COR-L47 (cell line): Measurements from ENCODE around the gene AGER.
"Not testable (repeated sequence)": the region's sequence is repeated elsewhere in the genome, so short reads cannot be mapped to it uniquely, and the experiment has no call there.

ENCODE experiments used
- DNase-seq: peaks from one replicate; lab custom pipeline; 2025; lab: John Stamatoyannopoulos, UW

Gene AGER

DNA sequence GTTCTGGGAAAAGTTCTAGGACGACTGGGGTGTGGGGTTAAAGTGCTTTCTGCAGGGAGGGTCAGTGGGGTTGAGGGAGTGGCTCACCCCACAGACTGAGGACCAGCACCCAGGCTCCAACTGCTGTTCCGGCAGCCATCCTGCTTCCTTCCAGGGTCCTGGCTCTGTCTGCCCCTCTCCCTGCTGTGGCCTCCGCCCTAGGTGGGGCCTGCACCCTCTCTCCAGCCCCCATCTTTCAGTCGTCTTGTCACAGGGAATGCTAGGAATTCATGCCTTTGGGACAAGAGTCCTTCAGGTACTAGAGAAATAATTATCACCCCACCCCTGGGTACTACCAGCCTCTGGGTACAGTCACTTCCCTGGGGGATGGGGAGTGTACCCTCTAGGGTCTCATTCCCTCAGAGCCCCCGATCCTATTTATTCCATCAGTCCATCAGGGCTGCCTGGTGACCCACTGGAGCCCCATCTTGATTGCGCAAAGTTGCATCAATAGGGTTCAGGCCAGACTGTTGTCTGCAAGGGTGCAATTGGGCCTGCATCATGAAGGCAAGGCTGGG, at the start of gene AGER:
Gene AGER, minus strand, starts transcription at position 170 of the 557 bp plus-strand sequence. Its CDS starts 31 bp downstream, at position 139.
- DNase-seq, result no peak

DNA sequence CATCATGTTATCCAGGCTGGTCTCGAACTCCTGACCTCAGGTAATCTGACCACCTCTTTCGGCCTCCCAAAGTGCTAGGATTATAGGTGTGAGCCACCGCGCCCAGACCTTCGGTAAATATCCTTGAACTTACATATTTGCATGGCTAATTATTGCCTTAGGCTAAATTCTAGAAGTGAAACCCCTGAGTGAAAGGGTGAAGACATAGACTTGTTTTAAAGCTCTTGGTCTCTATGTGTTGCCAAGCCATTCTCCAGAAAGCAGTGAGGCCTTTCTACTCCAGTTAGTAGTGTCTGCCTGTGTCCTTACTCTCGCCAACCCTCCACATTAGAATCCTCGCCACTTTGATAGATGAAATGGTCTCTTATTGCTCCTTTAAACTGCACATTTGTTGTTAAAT, 42.4 kb upstream of the AGER start:
- no peak for DNase-seq

DNA sequence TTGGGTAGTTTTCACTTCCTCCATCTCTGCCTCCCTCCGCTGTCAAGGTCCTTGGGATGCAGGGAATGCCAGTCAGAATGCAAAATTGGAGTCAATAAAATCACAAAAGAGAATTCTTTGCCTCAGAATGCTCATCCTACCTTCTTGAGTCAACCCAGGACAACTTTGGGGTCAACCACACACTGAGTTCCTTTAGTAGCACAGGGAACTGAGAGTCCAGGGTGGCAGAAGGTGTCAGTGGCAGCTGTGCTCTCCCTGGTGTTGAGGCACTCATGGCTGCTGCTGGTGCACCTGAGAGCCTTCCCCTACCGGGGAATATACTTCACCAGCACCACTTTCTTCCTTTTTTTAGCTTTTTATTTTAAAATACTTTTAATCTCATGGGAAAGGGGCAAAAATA, 40.6 kb upstream of the AGER start:
- DNase-seq, result no peak

DNA sequence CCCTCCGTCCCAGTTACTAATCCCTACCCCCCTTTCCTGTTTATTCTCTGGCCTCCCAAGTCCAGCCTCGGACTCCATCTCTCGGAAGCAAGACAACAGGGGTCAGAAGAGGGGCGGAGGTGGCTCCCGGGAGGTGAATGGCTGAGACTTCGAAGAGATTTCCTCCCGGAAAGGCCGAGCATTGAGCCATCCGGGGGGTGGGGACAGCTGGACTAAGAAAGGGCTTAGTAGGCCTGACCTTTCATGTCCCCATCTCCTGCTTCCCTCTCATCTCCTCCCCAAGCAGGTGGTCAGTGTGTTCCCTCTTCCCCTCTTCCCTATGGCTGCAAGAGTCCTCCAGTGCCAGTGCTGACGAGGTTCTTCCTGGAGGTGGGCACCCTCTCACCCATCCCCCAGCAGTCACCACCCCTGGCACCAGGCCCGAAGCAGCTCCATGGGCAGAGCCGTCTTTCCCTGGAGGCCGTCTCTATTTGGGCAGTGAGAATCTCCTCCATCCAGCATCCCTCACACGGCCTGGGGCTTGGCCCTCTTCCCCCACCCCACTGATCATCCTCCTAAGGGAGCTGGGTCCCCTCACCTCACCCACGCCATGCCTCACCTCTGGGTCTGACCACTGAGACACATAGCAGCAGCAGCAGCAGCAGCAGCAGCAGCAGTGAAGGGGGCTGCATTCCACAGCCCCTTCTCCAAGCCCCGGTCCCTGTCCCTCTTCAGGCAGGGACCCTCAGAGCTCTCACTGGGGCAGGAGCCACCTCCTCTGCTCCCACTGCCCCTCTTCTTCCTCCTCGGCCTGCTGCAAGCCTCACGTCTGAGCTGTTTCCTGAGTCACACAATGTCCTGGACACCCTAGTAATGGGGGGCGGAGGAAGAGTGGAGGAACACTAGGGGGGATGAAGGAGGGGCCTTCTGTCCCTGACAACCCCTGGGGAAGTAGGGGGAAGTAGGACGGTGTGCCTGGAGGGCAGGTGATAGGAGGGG, 39.5 kb upstream of the AGER start, which contains the start of gene NOTCH4:
Gene NOTCH4, minus strand, starts transcription at position 810 of the 978 bp plus-strand sequence. Its CDS starts 139 bp downstream, at position 671.
- no peak for DNase-seq

DNA sequence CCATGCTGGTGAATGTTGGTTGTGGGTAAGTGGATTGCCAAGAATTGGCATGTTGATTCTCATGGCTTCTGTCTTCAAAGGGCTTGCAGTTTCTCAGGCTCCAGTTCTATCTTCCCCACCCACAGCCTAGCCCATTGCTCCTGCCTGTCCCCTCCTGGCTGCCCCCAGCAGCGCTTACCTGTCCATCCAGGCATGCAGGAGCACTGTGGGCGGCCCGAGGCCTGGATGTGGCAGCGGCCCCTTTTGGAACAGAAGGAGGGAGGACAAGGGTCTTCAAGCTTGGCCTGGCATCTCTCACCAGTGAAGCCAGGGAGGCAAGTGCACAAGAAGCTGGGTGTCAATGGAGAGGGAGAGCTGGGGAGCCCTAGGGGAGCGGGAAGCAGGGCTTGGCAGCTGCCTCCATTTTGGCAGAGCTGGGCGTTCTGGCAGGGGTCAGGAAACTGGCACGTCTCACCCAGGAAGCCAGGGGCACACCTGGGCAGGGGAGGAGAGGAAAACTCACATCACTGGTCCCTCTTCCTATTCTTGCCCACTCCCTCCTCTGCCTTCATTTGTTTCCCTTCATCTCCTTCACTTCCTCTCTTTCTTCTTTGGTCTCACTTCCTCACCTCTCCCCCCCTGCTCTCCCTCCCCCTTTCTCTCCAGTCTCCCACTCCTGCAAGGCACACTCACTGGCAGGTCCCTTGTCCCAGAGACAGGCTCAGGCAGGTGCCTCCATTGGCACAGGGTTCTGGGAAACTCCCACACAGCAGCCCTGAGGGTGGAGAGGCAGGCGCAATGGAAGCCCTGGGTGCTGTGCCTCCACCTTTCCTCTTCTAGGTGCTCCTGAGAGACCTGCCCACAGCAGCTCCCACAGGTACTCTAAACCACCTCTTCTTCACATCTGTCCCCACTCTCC, 38.5 kb upstream of the AGER start:
- DNase-seq, result no peak

DNA sequence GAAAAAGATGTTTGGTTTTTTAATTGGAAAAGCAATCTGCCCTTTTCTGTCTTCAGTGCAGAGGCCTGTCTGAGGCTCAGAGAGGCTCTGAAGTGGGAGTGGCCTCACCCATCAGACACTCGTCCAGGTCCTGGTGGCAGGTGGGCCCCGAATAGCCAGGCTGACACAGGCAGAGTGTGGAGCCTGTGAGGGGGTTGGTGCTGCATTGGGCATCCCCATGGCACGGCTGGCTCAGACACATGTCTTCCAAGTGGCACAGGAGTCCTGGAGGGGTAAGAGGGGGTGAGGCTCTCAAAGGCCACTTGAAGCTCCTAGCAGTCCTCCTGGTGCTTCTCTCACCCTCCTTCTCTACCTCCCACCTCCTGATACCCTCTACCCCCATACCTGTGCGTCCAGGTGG, 36.0 kb upstream of the AGER start:
- DNase-seq, result no peak

DNA sequence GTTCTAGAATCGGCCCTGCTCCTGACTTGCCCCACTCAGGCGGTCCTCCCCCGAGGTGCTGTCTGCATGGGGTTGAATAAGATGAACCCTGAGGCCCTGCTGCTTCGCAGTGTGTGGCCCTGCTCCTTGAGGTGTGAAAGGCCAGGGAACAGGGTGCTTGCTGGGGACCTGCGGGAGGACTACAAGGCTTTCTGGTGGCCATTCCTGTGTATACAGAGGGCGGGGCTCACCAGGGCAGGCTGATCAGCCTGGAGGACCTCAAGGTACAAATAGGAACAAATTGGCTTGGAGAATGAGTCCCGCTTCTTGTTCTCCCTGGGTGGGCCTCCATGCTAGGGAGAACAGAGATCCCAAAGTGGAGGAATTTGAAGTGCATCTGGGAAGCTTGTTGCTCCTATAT, 34.1 kb upstream of the AGER start:
- DNase-seq, result no peak

DNA sequence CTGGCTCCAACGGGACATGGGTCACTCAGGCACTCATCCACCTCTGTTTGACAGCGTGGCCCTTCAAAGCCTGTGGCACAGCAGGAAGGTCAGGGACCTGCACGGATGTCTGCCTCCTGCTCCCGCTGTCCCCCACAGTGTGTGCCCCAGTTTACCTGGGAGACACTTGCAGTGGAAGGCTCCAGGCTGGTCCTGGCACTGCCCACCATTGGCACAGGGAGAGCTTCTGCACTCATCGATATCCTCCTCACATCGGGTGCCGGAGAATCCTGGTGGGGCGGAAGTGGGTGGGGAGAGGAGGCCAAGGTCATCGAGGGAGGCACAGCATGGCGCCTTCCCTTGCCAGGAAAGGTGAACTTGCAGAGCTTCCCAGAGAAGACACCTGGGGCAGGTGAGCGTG, 32.9 kb upstream of the AGER start:
- no peak for DNase-seq

DNA sequence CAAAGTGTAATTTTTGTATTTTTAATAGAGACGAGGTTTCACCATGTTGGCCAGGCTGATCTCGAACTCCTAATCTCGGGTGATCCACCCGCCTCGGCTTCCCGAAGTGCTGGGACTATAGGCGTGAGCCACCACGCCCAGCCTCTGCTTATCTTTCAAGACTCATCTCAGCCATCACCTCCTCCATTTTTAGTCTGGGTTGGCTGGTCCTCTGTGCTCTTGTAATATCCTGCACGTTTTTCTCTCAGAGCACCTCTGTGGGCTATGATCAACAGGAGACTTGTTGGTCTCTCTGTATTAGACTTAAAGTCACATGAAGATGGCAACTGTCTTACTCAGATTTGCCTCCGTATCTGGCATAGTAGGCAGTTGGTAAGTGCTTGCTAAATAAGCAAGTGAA, 32.2 kb upstream of the AGER start:
- no peak for DNase-seq

DNA sequence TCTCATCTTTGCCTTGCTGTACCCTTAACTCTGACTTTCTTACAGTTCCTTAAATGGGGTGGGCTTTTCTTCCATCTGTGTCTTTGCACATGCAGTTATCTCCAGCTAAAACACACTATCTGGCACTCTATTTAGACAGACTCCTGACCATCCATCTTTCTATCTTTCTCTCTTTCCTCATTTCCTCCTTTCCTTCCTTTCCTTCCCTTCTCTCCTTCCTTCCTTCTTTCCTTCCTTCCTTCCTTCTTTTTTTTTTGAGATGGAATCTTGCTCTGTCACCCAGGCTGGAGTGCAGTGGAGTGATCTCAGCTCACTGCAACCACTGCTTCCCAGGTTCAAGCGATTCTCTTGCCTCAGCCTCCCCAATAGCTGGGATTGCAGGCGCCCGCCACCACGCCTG, 31.6 kb upstream of the AGER start:
- no peak for DNase-seq

DNA sequence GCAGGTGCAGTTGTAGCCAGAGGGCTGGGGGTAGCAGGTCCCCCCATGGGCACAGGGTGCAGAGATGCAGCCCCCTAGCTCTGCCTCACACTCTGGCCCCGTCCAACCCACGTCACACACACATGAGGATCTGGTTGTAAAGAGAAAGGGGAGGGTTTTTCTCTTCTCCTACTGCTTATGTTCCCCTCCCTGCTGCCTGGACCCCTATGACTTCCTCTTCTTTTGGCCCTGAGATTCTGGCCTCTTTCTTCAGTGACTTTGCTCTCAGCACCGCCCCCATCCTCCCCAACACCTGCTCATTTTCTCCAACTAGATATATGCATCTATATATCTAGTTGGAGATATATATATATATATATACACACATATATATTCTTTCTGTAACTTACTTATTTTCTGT, 30.1 kb upstream of the AGER start:
- no peak for DNase-seq

DNA sequence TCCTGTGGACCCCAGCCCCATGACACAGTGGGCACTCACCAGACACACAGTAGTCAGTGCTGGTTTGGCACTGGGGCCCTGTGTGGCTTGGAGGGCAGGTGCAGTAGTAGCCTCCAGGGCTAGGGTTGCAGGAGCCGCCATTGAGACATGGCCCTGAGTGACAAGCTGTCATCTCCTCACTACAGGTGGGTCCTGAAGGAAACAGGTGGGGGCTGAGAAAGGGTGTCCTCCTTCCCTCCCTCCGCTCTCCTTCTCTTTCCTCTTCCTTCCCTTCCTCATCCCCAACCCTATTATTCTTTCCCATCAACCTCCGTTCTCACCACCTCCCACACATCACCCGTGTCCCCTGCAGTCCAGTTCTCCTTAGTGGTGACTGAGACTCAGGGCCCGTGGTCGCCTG, 29.6 kb upstream of the AGER start:
- DNase-seq, result no peak

DNA sequence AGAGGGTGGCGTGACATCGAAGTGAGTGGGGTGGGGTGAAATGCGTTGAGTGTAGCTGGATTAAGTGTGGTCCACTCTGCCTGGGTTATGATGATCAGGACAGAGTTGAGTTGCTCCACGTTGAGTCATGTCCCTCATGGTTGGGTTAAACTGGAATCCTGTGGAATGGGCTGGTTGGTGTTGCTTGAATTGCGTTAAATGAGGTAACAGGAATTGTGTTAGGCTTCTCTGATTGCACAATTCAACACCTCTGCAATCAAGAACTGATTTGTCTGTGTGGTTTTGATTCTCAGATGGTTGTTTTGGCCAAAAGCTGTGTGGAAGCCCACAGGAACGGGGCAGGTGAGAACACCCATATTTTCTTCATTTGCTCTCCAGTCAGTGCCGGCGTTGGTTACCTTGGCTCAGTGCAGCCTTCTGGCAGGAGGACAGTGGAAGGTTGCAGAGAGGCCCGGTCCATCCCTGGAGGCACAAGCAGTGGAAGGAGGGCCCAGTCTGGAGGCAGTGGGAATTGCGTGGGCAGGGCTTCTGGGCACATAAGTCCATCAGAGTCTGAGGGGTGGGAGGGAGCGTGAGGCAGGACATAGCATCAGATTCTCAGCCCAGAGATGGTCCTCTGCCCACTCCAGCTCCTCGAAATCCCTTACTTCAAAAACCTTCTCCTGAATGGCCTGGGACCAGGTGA, 28.2 kb upstream of the AGER start:
- DNase-seq, result no peak

DNA sequence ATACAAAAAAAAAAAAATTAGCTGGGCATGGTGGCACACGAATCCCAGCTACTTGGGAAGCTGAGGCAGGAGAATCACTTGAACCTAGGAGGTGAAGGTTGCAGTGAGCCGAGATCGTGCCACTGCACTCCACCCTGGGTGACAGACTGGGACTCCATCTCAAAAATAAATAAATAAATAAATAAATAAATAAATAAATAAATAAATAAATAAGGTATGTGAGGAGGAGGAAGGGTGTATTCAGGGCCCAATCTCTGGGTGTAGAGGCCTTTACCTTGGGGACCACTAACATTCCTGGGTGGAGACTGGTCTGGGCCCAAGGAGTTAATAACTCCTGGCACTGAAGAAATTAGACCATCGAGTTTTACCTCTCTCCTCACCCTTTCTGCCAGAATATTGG, 27.4 kb upstream of the AGER start:
- DNase-seq, result not testable (repeated sequence)

DNA sequence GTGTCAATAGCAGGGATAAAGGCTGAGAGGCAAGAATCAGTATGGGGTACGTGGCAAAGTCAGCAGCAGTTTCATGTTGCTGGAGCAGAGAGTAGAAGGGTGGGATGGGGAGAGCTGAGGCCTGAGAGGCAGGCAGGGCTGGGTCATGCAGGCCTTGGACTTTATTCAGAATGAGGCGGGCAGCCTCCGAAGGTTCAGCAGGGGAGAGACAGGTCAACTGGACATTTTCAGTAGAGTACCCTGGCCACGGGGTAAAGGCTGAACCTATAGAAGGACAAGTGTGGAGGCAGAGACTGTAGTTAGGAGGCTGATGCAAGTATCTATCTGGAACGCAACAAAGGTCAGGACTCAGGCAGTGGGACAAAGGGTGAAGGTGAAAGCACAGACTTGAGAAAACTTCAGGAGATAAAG, 26.1 kb upstream of the AGER start:
- no peak for DNase-seq

DNA sequence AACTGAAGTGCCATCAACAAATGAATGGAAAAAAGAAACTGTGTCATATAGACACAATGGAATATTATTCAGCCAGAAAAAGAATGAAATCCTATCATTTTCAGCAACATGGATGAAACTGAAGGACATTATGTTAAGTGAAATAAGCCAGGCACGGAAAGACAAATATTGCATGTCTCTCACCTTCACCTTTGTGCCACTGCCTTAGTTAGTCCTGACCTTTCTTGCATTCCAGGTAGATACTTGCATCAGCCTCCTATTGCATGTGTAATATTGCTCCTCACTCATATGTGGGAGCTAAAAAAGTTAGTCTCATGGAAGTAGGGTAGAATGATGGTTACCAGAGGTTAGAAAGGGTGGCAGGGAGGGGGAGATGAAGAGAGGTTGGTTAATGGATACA, 24.9 kb upstream of the AGER start:
- DNase-seq, result no peak

DNA sequence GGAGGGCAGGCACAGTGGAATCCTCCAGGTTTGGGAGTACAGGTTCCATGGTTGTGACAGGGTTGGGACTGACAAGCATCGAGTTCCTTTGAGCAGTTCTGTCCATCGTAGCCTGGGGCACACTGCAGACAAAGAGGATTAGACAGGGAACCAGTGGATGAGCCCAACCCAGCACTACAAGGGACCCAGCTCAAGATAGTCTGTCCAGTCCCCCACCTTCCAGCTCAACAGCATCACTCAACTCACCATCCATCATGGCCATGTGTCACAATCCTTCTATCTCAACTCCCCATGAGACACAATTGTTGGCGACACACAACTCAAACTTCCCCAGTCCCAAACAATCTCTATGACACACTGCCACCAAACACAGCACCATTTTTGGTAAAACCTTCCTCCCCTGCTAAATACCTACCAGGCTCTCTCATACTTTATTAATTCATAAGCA, 20.2 kb upstream of the AGER start:
- no peak for DNase-seq

DNA sequence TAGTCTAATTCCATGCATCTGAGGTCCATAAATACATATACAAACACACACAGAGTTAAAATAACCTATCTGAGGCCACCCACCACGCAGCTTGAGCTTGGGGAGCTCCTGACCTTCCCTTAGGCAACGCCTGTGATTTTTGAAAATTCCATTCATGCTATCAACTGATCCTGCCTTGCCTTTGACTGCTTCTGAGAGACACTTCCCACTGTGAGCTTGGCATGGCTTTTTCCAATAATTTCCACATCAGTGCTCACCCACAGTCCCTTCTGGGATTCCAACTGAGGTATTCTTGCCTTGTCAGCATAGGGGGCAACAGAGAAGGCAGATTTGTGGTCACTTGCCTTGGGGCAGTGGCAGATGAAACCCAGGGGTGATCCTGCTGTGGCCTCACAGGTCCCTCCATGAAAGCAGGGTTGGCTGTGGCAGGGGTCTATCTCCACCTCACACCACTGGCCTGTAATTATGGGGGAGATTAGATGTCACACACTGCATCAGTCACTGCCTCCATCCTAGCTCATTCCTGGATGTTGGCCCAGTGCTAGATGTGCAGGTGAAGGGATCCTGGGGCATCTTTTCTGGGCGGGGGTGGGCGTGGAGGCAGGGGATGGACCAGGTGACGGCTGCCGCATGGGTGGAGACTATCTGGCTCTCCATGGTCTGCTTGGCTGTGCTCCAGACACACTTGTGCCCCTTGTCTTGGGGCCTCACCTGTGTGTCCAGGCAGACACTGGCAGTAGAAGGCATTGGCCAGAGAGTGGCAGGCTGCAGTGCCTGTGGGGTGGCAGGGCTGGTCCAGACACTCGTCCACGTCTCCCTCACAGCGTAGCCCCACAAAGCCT, 19.6 kb upstream of the AGER start:
- peak; percentile 69 for DNase-seq

DNA sequence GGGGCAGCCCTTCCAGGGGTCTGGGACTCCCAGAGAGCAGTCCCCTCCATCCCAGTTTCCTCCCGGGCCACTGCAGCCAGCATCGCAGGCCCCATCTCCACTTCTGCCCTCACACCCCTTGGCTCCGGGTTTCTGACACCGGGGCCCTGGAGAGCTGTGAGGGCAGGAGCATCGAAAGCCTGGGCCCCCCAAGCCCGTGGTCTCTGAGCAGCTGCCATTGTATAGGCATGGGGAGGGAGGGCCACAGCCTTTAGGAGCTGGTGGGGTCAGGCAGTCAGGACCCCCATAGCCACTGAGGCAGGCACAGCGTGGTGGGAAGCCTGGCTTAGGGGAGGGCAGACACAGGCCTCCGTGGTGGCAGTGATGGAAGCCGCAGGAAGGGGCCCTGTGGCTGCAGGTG, 18.1 kb upstream of the AGER start:
- no peak for DNase-seq

DNA sequence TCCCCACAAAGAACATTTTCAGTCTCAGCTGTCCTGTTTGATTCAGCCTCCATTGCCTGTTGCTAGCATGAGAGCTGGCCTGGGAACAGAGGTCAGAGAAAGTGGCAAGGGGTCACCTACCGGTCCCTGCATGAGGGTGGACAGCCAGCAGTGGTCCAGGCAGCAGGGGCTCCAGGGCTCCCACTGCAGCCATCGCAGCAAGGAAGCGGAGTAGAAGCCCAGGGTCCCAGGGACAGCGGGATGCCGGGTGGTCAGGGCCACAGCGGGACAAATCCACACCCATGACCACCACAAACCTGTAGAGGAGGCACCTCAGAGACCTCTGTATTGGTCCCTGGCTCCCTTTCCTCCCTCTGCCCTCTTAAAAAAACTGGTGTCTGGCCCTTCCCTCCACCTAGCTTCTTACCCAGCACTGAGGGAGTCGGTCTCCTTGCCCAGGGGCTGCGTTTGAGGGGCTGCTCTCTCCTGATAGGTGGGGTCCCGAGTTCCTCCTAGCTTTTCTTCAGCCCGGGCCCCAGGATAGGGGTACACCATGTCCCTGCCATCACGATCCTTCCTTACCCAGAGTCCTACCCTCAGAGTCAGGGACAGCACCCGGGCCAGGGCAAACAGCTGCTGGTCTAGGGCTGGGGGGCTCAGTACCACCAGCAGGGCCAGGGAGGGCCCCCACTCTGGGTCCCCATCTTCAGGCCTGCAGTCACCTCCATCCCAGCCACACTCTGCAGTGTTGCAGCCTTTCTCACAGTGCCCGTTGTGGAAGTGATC, 16.8 kb upstream of the AGER start:
- DNase-seq, result no peak
